Gastroesophageal sphincter (tissue), 4 donors: Measurements from ENCODE around the gene FOXO1. TPM values are rescaled to one million over a fixed set of nuclear protein-coding genes. Genes with fewer than 3 reads are reported as not detected.
"Not testable (repeated sequence)": the region's sequence is repeated elsewhere in the genome, so short reads cannot be mapped to it uniquely, and the experiment has no call there.

ENCODE experiments used
- ATAC-seq: fragments of 150-250 bp; one replicate; pipeline ENCODE4 v1.9.1; 2016; ENCODE audit warnings: mild to moderate bottlenecking, moderate library complexity
- H3K27ac ChIP-seq, 4 donors: fragments of 200-600 bp; sonication (generic) in 3 of 4; 1 replicate in 3 of 4; 2 replicates in 1 of 4; pipeline ENCODE4 v1.5.1; 2016 to 2019
- H3K27me3 ChIP-seq: fragments of 200-600 bp; sonication (generic); one replicate; pipeline ENCODE4 v1.5.1; 2019
- H3K36me3 ChIP-seq, 2 donors: fragments of 200-600 bp; sonication (generic); one replicate each; pipeline ENCODE4 v1.5.1; 2019; ENCODE audit warnings: control low read depth in 1 of 2
- H3K4me1 ChIP-seq, 3 donors: fragments of 200-600 bp; sonication (generic); 1 replicate in 2 of 3; 2 replicates in 1 of 3; pipeline ENCODE4 v1.5.1; 2016 to 2019; ENCODE audit warnings: control low read depth in 2 of 3
- H3K4me3 ChIP-seq, 2 donors: fragments of 200-600 bp; sonication (generic); one replicate each; pipeline ENCODE4 v1.5.1; 2019; ENCODE audit warnings: mild to moderate bottlenecking in 1 of 2, moderate library complexity in 1 of 2
- H3K9me3 ChIP-seq, 3 donors: fragments of 200-600 bp; sonication (generic); one replicate each; pipeline ENCODE4 v1.5.1; 2017 to 2019; ENCODE audit warnings: control low read depth in 2 of 3
- CTCF ChIP-seq, 4 experiments: fragments of 200-600 bp in 2 of 4; fragments of 450-650 bp in 2 of 4; sonication (generic) in 1 of 4; IDR thresholded peaks; one replicate each; pipeline ENCODE4 v1.5.1; 2017 to 2019; ENCODE audit warnings: antibody characterized with exemption in 4 of 4, mild to moderate bottlenecking in 2 of 4, moderate library complexity in 2 of 4
- EP300 ChIP-seq: sonication (generic); formaldehyde crosslinking; IDR thresholded peaks from one replicate; pipeline ENCODE4 v1.6.1; 2017; ENCODE audit warnings: antibody characterized with exemption, mild to moderate bottlenecking
- POLR2A ChIP-seq, 2 donors: fragments of 450-650 bp; IDR thresholded peaks; one replicate each; pipeline ENCODE4 v1.6.1; 2017; ENCODE audit warnings: antibody characterized with exemption in 2 of 2, mild to moderate bottlenecking in 2 of 2, moderate library complexity in 1 of 2
- POLR2AphosphoS5 ChIP-seq: sonication (generic); formaldehyde crosslinking; IDR thresholded peaks from one replicate; pipeline ENCODE4 v1.6.1; 2017; ENCODE audit warnings: antibody characterized with exemption
- WGBS, 2 donors: methylation state at CpG; one replicate each; pipeline ENCODE4 v1.1.5; 2018; ENCODE audit warnings: low coverage in 1 of 2; 5-methylcytosine and 5-hydroxymethylcytosine counted together
- total RNA-seq, 4 donors: library from RNA; depleted of rRNA; stranded (reverse); fragments of >200 nt; gene quantifications; one replicate each; pipeline ENCODE4 v1.1.0, GENCODE V29; 2016

The FOXO1 gene
- 10 to 100 TPM; 52.4 to 72.2 (median 59.5) TPM for total RNA-seq

- ATAC-seq: peak; percentile 90
- Histone ChIP-seq H3K27me3 (no peaks in the 10 kb centered on the region), H3K4me3 (peak within 1 kb of the TSS; percentile 96 to 97), H3K9me3 (no peaks in the 10 kb centered on the region), H3K36me3 (no peaks in the 10 kb centered on the region), H3K27ac (peak within 1 kb of the TSS; percentile 95 to 100 (median 99)), H3K4me1 (peaks cover 0 to 42% (median 6%) of the 10 kb centered on the region in 3 donors)
- peak; percentile 98 to 99 for TF ChIP-seq POLR2A (IDR thresholded peaks at IDR 0.05)
- TF ChIP-seq EP300: no peak
- TF ChIP-seq CTCF (IDR thresholded peaks at IDR 0.05): peak in 1 of 4 experiments; percentile 12
- peak; percentile 94 for TF ChIP-seq POLR2AphosphoS5
- no CpG with 5 or more reads among the region's 108 CpGs for WGBS, 2 donors
Measured at GRCh38 chr13:40666045-40666932, at the start of gene FOXO1. Gene FOXO1, minus strand, starts transcription at chr13:40666641. Its CDS starts 429 bp downstream, at chr13:40666212.

GRCh38 chr13:40714433-40714832 is 48.0 kb upstream of the FOXO1 start:
- Histone ChIP-seq H3K9me3 (peaks cover 0 to 31% (median 0%) of the 10 kb centered on the region in 3 donors), H3K36me3 (peaks cover 0 to 45% of the 10 kb centered on the region in 2 donors)
- H3K4me1 ChIP-seq, H3K4me3 ChIP-seq, H3K27ac ChIP-seq, ATAC-seq, H3K27me3 ChIP-seq: not testable (repeated sequence)
- WGBS, 2 donors: no CpG with 5 or more reads among the region's 1 CpG

- WGBS, 2 donors: 87 to 95% methylated on average over 2 of the region's 2 CpGs
- Histone ChIP-seq H3K4me1 (no peaks in the 10 kb centered on the region), H3K4me3 (no peak overlapping the region)
Measured at GRCh38 chr13:40706439-40706838, 40.0 kb upstream of the FOXO1 start.

GRCh38 chr13:40697711-40698110 is 31.3 kb upstream of the FOXO1 start:
- Histone ChIP-seq H3K4me3 (no peak overlapping the region), H3K4me1 (no peaks in the 10 kb centered on the region), H3K27me3 (no peaks in the 10 kb centered on the region), H3K27ac (no peak overlapping the region), H3K36me3 (no peaks in the 10 kb centered on the region), H3K9me3 (no peaks in the 10 kb centered on the region)
- ATAC-seq: no peak
- no peak for TF ChIP-seq POLR2A (IDR thresholded peaks at IDR 0.05)
- no peak for TF ChIP-seq CTCF (IDR thresholded peaks at IDR 0.05)
- 82% methylated on average over 5 of the region's 5 CpGs; no CpG with 5 or more reads in 1 of the 2 donors for WGBS, 2 donors

More at GRCh38 chr13:40706439-40706838, 40.0 kb upstream of the FOXO1 start:
- Histone ChIP-seq H3K36me3 (no peaks in the 10 kb centered on the region), H3K27me3 (no peaks in the 10 kb centered on the region), H3K9me3 (peaks cover 0 to 46% (median 0%) of the 10 kb centered on the region in 3 donors), H3K27ac (no peak overlapping the region)
- ATAC-seq: no peak
- no peak for TF ChIP-seq CTCF (IDR thresholded peaks at IDR 0.05)
- TF ChIP-seq POLR2A (IDR thresholded peaks at IDR 0.05): no peak
- TF ChIP-seq POLR2AphosphoS5: no peak
- no peak for TF ChIP-seq EP300

GRCh38 chr13:40694426-40694825 is 28.0 kb upstream of the FOXO1 start:
- 81 to 83% methylated on average over 1 to 4 of the region's 4 CpGs for WGBS, 2 donors
- Histone ChIP-seq H3K4me1 (peaks cover 0 to 5% (median 0%) of the 10 kb centered on the region in 3 donors), H3K27me3 (no peaks in the 10 kb centered on the region), H3K27ac (no peak overlapping the region), H3K9me3 (no peaks in the 10 kb centered on the region), H3K4me3 (no peak overlapping the region), H3K36me3 (no peaks in the 10 kb centered on the region)
- TF ChIP-seq CTCF (IDR thresholded peaks at IDR 0.05) (no peak), EP300 (no peak), POLR2AphosphoS5 (no peak), POLR2A (IDR thresholded peaks at IDR 0.05) (no peak)
- no peak for ATAC-seq
